Fibroblast of mammary gland (primary cell): Measurements from ENCODE around the gene IL19.
A peak's percentile ranks its signal among the peaks of the same experiment; 100 is the strongest.

Source experiments
- DNase-seq: peaks from one replicate; pipeline ENCODE4 v3.0.0-alpha.2; 2010; ENCODE audit warnings: low read depth
- H3K4me3 ChIP-seq: 2 replicates; pipeline ENCODE4 v1.5.1; 2011; ENCODE audit warnings: low read depth, mild to moderate bottlenecking, low read length, moderate library complexity; ENCODE audit not compliant: control insufficient read depth
- CTCF ChIP-seq: conservative IDR thresholded peaks from 2 replicates; pipeline ENCODE4 v1.5.1; 2011; ENCODE audit warnings: low read depth, low read length, inconsistent platforms; ENCODE audit not compliant: control insufficient read depth, insufficient read depth

The IL19 gene

GRCh38 chr1:206797534-206798383 is 27.2 kb downstream of the IL19 start:
- no peak for DNase-seq
- H3K4me3 ChIP-seq, result no peak overlapping the region
- TF ChIP-seq CTCF, result peak; percentile 53

- no peak for TF ChIP-seq CTCF
- no peak for DNase-seq
- H3K4me3 ChIP-seq, result no peak overlapping the region
Measured at GRCh38 chr1:206798384-206798996, 27.9 kb downstream of the IL19 start.

- no peak for DNase-seq
- no peak for TF ChIP-seq CTCF
- H3K4me3 ChIP-seq, result no peak overlapping the region
Measured at GRCh38 chr1:206799311-206799710, 28.7 kb downstream of the IL19 start.

GRCh38 chr1:206800411-206800810 is 29.8 kb downstream of the IL19 start:
- no peak overlapping the region for H3K4me3 ChIP-seq
- peak; percentile 61 for DNase-seq
- TF ChIP-seq CTCF, result no peak

GRCh38 chr1:206800891-206801290 is 30.3 kb downstream of the IL19 start:
- H3K4me3 ChIP-seq, result no peak overlapping the region
- no peak for DNase-seq
- TF ChIP-seq CTCF, result no peak

- DNase-seq, result no peak
- no peak overlapping the region for H3K4me3 ChIP-seq
- TF ChIP-seq CTCF, result no peak
Measured at GRCh38 chr1:206801467-206801866, 30.9 kb downstream of the IL19 start.

- H3K4me3 ChIP-seq, result no peak overlapping the region
- TF ChIP-seq CTCF, result no peak
- peak; percentile 57 for DNase-seq
Measured at GRCh38 chr1:206802401-206802800, 31.8 kb downstream of the IL19 start.
